GM23338 (cell line): ENCODE data around the gene SRPK2. TPM values are rescaled to one million over a fixed set of nuclear protein-coding genes. Genes with fewer than 3 reads are reported as not detected.

Source experiments
- ATAC-seq: fragments of 200-7000 bp; cut with Tn5 transposase; 3 replicates; pipeline ENCODE4 v1.9.1; 2020
- DNase-seq: peaks from one replicate; pipeline ENCODE4 v3.0.0-alpha.2; 2015; ENCODE audit warnings: low spot score
- H2AFZ ChIP-seq: fragments of 200-600 bp; sonication (generic); 2 replicates; pipeline ENCODE4 v1.8.0; 2016; ENCODE audit warnings: antibody characterized with exemption, mild to moderate bottlenecking, moderate library complexity
- H3F3A ChIP-seq: fragments of 200-600 bp; sonication (generic); replicated peaks from 2 replicates; pipeline ENCODE4 v1.8.0; 2017; ENCODE audit warnings: antibody characterized with exemption, mixed run types, low read depth
- H3K27ac ChIP-seq: fragments of 200-600 bp; sonication (generic); 2 replicates; pipeline ENCODE4 v1.6.1; 2016; ENCODE audit warnings: low read depth
- H3K27me3 ChIP-seq: fragments of 200-600 bp; sonication (generic); 2 replicates; pipeline ENCODE4 v1.8.0; 2016; ENCODE audit warnings: mild to moderate bottlenecking, mixed run types, moderate library complexity; ENCODE audit not compliant: insufficient read depth
- H3K36me3 ChIP-seq: fragments of 200-600 bp; sonication (generic); 2 replicates; pipeline ENCODE4 v1.8.0; 2016; ENCODE audit warnings: mild to moderate bottlenecking; ENCODE audit not compliant: insufficient read depth
- H3K4me1 ChIP-seq: fragments of 200-600 bp; sonication (generic); 2 replicates; pipeline ENCODE4 v1.8.0; 2016; ENCODE audit warnings: mild to moderate bottlenecking, moderate library complexity; ENCODE audit not compliant: insufficient read depth
- H3K4me2 ChIP-seq: fragments of 200-600 bp; sonication (generic); 2 replicates; pipeline ENCODE4 v1.7.1; 2017; ENCODE audit warnings: mixed run types
- H3K4me3 ChIP-seq: fragments of 200-600 bp; sonication (generic); 2 replicates; pipeline ENCODE4 v1.6.1; 2016; ENCODE audit warnings: mixed run types
- H3K79me2 ChIP-seq: fragments of 200-600 bp; sonication (generic); replicated peaks from 2 replicates; pipeline ENCODE4 v1.8.0; 2017; ENCODE audit warnings: mild to moderate bottlenecking; ENCODE audit not compliant: insufficient read depth
- H3K9me2 ChIP-seq: fragments of 200-600 bp; sonication (generic); 2 replicates; pipeline ENCODE4 v1.8.0; 2017; ENCODE audit not compliant: insufficient read depth
- H4K20me1 ChIP-seq: fragments of 200-600 bp; sonication (generic); replicated peaks from 2 replicates; pipeline ENCODE4 v1.8.0; 2017; ENCODE audit warnings: mild to moderate bottlenecking; ENCODE audit not compliant: insufficient read depth
- H3K27ac Mint-ChIP-seq: 2 replicates; pipeline ENCODE4 v1.8.0; 2020; ENCODE audit warnings: inconsistent platforms, mild to moderate bottlenecking, moderate library complexity, mixed read lengths
- H3K27me3 Mint-ChIP-seq: 3 replicates; pipeline ENCODE4 v1.8.0; 2022; ENCODE audit warnings: low read depth, mild to moderate bottlenecking, moderate library complexity, mixed read lengths, inconsistent platforms; ENCODE audit not compliant: insufficient read depth, poor library complexity
- H3K36me3 Mint-ChIP-seq: 3 replicates; pipeline ENCODE4 v1.8.0; 2021; ENCODE audit warnings: low read depth, mild to moderate bottlenecking, inconsistent platforms, moderate library complexity, mixed read lengths
- H3K4me1 Mint-ChIP-seq: 3 replicates; pipeline ENCODE4 v1.8.0; 2020; ENCODE audit warnings: mild to moderate bottlenecking, inconsistent platforms, mixed read lengths
- H3K4me3 Mint-ChIP-seq: 3 replicates; pipeline ENCODE4 v1.8.0; 2021; ENCODE audit warnings: moderate library complexity, mild to moderate bottlenecking, inconsistent platforms, mixed read lengths
- H3K9me3 Mint-ChIP-seq: 3 replicates; pipeline ENCODE4 v1.8.0; 2020; ENCODE audit warnings: moderate library complexity, mild to moderate bottlenecking, inconsistent platforms, mixed read lengths
- CREB1 ChIP-seq: fragments of 250-450 bp; sonication (Bioruptor Pico); IDR thresholded peaks from 2 replicates; pipeline ENCODE4 v1.5.0; 2020; ENCODE audit warnings: low read depth, mild to moderate bottlenecking, moderate library complexity
- EZH2 ChIP-seq: fragments of 200-600 bp; sonication (generic); IDR thresholded peaks from one replicate; pipeline ENCODE4 v1.8.0; 2017; ENCODE audit warnings: antibody characterized with exemption, mild to moderate bottlenecking, low read depth; ENCODE audit not compliant: unreplicated experiment
- EZH2phosphoT487 ChIP-seq: fragments of 200-600 bp; sonication (generic); IDR thresholded peaks from one replicate; pipeline ENCODE4 v1.8.1; 2018; ENCODE audit warnings: antibody characterized with exemption; ENCODE audit not compliant: unreplicated experiment
- JUNB ChIP-seq: IDR thresholded peaks from one replicate; pipeline ENCODE4 v1.6.1; 2016; ENCODE audit warnings: antibody characterized with exemption; ENCODE audit not compliant: unreplicated experiment
- NANOG ChIP-seq: IDR thresholded peaks from 2 replicates; pipeline ENCODE4 v1.6.1; 2016; ENCODE audit warnings: antibody characterized with exemption, borderline replicate concordance
- POLR2AphosphoS5 ChIP-seq: IDR thresholded peaks from 2 replicates; pipeline ENCODE4 v1.6.1; 2016; ENCODE audit warnings: antibody characterized with exemption, low read depth
- STAT1 ChIP-seq: IDR thresholded peaks from one replicate; pipeline ENCODE4 v1.6.1; 2016; ENCODE audit warnings: antibody characterized with exemption; ENCODE audit not compliant: unreplicated experiment
- ZNF114 ChIP-seq: fragments of 250-450 bp; sonication (Bioruptor Pico); IDR thresholded peaks from 2 replicates; pipeline ENCODE4 v1.5.0; 2020; ENCODE audit warnings: mild to moderate bottlenecking, moderate library complexity
- ZNF331 ChIP-seq: fragments of 250-450 bp; sonication (Bioruptor Pico); IDR thresholded peaks from 2 replicates; pipeline ENCODE4 v1.5.0; 2020; ENCODE audit warnings: low read depth, mild to moderate bottlenecking, moderate library complexity
- ZNF462 ChIP-seq: fragments of 250-450 bp; sonication (Bioruptor Pico); IDR thresholded peaks from 2 replicates; pipeline ENCODE4 v1.5.0; 2020; ENCODE audit warnings: mild to moderate bottlenecking, moderate library complexity
- polyA plus RNA-seq: library from polyadenylated mRNA; unstranded; fragments of >200 nt; fragmentation: Nextera tagmentation; extraction: Ambion mirVana; gene quantifications from 2 replicates; pipeline ENCODE4 v1.2.1, GENCODE V29; 2016
- total RNA-seq: library from RNA; depleted of rRNA; stranded (reverse); fragments of >200 nt; shearing (Covaris generic); gene quantifications from 2 replicates; pipeline ENCODE4 v1.2.3, GENCODE V29; 2014
- TF ChIP-seq, protein P1 (sequence below): IDR thresholded peaks from 2 replicates; pipeline ENCODE4 v1.6.1; 2016; ENCODE audit warnings: antibody characterized with exemption
- TF ChIP-seq, protein P2 (sequence below): IDR thresholded peaks from one replicate; pipeline ENCODE4 v1.6.1; 2018; ENCODE audit warnings: antibody characterized with exemption; ENCODE audit not compliant: unreplicated experiment
- TF ChIP-seq, protein P3 (sequence below), 2 experiments: fragments of 200-600 bp in 1 of 2; sonication (generic) in 1 of 2; conservative IDR thresholded peaks; 2 replicates each; pipeline versions ENCODE4 v1.5.1 to v1.6.1; 2016 to 2017; ENCODE audit warnings: antibody characterized with exemption in 2 of 2, low read depth in 2 of 2, mild to moderate bottlenecking in 2 of 2, moderate library complexity in 1 of 2

SRPK2 gene
- total and polyA plus RNA-seq, 2 experiments from 2014 or later: 66.3 to 91.5 TPM

GRCh38 chr7:105426606-105427146 lies 38.0 kb upstream of the SRPK2 start:
- H3K79me2 ChIP-seq: no peaks in the 10 kb centered on the region
- Mint-ChIP-seq H3K27ac (no peak overlapping the region), H3K9me3 (no peaks in the 10 kb centered on the region), H3K4me3 (no peak overlapping the region), H3K36me3 (no peaks in the 10 kb centered on the region), H3K27me3 (no peaks in the 10 kb centered on the region), H3K4me1 (no peaks in the 10 kb centered on the region; the same call in 2 of the 3 replicates)
- H3K36me3 ChIP-seq: no peaks in the 10 kb centered on the region
- no peaks in the 10 kb centered on the region for H3F3A ChIP-seq
- H4K20me1 ChIP-seq: no peaks in the 10 kb centered on the region
- ATAC-seq: no peak
- no peaks in the 10 kb centered on the region for H3K27me3 ChIP-seq
- no peak overlapping the region for H3K27ac ChIP-seq
- no peak overlapping the region for H3K4me3 ChIP-seq
- H3K4me1 ChIP-seq: no peaks in the 10 kb centered on the region
- H3K9me2 ChIP-seq: no peaks in the 10 kb centered on the region
- no peak for TF ChIP-seq EZH2
- TF ChIP-seq, protein P1, sequence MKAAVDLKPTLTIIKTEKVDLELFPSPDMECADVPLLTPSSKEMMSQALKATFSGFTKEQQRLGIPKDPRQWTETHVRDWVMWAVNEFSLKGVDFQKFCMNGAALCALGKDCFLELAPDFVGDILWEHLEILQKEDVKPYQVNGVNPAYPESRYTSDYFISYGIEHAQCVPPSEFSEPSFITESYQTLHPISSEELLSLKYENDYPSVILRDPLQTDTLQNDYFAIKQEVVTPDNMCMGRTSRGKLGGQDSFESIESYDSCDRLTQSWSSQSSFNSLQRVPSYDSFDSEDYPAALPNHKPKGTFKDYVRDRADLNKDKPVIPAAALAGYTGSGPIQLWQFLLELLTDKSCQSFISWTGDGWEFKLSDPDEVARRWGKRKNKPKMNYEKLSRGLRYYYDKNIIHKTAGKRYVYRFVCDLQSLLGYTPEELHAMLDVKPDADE: no peak
- no peak for TF ChIP-seq NANOG
- no peak for TF ChIP-seq CREB1
- no peak for TF ChIP-seq ZNF114 (CRISPR knock-in tag)
- no peak for TF ChIP-seq EZH2phosphoT487
- TF ChIP-seq JUNB: no peak
- no peak for TF ChIP-seq ZNF462
- no peak for TF ChIP-seq POLR2AphosphoS5
- TF ChIP-seq ZNF331 (CRISPR knock-in tag): no peak
- TF ChIP-seq, protein P2, sequence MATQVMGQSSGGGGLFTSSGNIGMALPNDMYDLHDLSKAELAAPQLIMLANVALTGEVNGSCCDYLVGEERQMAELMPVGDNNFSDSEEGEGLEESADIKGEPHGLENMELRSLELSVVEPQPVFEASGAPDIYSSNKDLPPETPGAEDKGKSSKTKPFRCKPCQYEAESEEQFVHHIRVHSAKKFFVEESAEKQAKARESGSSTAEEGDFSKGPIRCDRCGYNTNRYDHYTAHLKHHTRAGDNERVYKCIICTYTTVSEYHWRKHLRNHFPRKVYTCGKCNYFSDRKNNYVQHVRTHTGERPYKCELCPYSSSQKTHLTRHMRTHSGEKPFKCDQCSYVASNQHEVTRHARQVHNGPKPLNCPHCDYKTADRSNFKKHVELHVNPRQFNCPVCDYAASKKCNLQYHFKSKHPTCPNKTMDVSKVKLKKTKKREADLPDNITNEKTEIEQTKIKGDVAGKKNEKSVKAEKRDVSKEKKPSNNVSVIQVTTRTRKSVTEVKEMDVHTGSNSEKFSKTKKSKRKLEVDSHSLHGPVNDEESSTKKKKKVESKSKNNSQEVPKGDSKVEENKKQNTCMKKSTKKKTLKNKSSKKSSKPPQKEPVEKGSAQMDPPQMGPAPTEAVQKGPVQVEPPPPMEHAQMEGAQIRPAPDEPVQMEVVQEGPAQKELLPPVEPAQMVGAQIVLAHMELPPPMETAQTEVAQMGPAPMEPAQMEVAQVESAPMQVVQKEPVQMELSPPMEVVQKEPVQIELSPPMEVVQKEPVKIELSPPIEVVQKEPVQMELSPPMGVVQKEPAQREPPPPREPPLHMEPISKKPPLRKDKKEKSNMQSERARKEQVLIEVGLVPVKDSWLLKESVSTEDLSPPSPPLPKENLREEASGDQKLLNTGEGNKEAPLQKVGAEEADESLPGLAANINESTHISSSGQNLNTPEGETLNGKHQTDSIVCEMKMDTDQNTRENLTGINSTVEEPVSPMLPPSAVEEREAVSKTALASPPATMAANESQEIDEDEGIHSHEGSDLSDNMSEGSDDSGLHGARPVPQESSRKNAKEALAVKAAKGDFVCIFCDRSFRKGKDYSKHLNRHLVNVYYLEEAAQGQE: no peak
- TF ChIP-seq STAT1: no peak
- TF ChIP-seq, protein P3, sequence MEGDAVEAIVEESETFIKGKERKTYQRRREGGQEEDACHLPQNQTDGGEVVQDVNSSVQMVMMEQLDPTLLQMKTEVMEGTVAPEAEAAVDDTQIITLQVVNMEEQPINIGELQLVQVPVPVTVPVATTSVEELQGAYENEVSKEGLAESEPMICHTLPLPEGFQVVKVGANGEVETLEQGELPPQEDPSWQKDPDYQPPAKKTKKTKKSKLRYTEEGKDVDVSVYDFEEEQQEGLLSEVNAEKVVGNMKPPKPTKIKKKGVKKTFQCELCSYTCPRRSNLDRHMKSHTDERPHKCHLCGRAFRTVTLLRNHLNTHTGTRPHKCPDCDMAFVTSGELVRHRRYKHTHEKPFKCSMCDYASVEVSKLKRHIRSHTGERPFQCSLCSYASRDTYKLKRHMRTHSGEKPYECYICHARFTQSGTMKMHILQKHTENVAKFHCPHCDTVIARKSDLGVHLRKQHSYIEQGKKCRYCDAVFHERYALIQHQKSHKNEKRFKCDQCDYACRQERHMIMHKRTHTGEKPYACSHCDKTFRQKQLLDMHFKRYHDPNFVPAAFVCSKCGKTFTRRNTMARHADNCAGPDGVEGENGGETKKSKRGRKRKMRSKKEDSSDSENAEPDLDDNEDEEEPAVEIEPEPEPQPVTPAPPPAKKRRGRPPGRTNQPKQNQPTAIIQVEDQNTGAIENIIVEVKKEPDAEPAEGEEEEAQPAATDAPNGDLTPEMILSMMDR (conservative IDR thresholded peaks at IDR 0.05; ENCODE audit: low read depth in 2 of 2): no peak
- no peak for DNase-seq
- no peak overlapping the region for H2AFZ ChIP-seq
- no peak overlapping the region for H3K4me2 ChIP-seq
